ENCODE data around the gene FEM1B. TPM values are rescaled to one million over a fixed set of nuclear protein-coding genes. Genes with fewer than 3 reads are reported as not detected.

Gene FEM1B
- total RNA-seq, 4 donors from 2014 or later: 32.9 to 48.5 (median 40.9) TPM

DNA sequence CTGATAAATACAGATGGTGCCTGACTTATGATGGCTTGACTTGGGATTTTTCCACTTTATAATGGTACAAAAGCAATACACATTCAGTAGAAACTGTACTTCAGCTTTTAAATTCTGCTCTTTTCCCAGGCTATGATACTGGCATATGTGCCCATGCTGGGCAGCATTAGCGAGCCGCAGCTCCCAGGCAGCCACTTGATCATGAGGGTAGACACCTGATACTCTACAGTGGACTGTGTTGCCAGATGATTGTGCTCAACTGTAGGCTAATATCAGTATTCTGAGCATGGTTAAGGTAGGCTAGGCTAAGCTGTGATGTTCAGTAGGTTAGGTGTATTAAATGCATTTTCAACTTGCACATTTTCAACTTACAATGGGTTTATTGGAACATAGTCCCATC, 17.7 kb upstream of the FEM1B start:
- no peak for ATAC-seq (ENCODE audit: low FRiP score)
- TF ChIP-seq, protein P1, sequence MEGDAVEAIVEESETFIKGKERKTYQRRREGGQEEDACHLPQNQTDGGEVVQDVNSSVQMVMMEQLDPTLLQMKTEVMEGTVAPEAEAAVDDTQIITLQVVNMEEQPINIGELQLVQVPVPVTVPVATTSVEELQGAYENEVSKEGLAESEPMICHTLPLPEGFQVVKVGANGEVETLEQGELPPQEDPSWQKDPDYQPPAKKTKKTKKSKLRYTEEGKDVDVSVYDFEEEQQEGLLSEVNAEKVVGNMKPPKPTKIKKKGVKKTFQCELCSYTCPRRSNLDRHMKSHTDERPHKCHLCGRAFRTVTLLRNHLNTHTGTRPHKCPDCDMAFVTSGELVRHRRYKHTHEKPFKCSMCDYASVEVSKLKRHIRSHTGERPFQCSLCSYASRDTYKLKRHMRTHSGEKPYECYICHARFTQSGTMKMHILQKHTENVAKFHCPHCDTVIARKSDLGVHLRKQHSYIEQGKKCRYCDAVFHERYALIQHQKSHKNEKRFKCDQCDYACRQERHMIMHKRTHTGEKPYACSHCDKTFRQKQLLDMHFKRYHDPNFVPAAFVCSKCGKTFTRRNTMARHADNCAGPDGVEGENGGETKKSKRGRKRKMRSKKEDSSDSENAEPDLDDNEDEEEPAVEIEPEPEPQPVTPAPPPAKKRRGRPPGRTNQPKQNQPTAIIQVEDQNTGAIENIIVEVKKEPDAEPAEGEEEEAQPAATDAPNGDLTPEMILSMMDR (IDR thresholded peaks at IDR 0.05): no peak
- DNase-seq (ENCODE audit: low spot score): no peak

DNA sequence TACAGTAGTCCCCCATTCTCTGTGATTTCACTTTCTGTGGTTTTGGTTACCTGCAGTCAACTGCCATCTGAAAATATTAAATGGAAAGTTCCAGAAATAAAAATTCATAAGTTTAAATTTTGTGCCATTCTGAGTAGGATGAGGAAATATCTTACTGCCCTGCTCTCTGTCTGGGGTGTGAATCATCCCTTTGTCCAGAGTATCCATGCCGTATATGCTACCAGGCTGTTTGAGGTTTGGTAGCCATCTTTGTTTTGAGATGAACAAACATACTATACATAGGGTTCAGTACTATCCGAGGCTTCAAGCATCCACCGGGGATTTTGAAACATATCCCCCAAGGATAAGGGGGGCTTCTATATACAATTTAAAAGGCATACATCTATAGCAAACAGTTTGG, 16.3 kb upstream of the FEM1B start:
- ATAC-seq (ENCODE audit: low FRiP score) (no peak), DNase-seq (ENCODE audit: low spot score) (no peak)
- TF ChIP-seq, protein P1 (IDR thresholded peaks at IDR 0.05): no peak

DNA sequence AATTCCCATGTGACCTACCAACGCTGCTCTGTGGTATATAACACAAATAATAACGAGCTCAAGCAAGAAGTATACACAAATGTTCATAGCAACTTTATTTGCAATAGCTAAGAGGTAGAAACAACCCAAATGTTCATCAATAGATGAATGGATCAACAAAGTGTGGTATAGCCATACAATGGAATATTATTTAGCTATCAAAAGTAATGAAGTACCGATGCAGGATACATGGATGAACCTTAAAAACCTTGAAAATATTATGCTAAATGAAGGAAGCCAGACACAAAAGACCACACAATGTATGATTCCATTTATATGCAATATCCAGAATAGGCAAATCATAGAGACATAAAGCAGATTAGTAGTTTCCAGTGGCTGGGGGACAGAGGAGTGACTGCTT, 15.6 kb upstream of the FEM1B start:
- no peak for ATAC-seq (ENCODE audit: low FRiP score)
- no peak for DNase-seq (ENCODE audit: low spot score)
- TF ChIP-seq, protein P1 (IDR thresholded peaks at IDR 0.05): no peak

DNA sequence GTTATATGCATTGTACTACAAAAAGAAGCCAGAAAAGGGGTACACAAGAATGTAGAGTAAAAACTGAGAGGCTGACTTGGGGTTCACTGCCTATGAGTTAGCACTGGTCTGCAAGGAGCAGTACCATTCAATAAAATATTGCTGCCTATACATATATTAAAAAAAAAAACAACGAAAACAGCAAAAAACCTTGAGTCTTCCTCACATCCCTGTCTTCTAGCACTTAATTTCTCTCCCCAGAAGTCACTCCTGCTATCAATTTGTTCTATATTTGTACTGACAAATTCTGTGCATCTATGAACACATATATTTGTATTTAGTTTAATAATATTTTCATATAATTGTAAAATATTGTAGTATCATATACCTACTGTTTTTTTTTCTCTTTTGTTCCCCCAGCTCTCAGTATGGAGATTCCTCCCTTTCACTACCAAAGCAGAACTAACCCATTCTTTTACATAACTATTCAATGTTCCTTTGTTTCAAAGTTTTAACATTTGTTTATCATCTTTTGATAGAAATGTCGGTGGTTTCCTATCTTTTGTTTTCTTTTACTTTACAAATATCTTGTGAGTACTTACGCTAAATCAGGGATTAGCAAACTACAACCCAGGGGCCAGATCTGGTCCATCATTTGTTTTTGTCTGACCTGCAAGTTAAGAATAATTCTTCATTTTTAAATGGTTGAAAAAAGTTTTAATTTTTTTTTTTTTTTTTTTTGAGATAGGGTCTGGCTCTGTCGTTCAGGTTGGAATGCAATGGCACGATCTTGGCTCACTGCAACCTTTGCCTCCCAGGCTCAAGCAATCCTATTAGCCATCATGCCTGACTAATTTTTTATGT, 14.8 kb upstream of the FEM1B start:
- no peak for DNase-seq (ENCODE audit: low spot score)
- TF ChIP-seq, protein P1 (IDR thresholded peaks at IDR 0.05): no peak
- no peak for ATAC-seq (ENCODE audit: low FRiP score)

DNA sequence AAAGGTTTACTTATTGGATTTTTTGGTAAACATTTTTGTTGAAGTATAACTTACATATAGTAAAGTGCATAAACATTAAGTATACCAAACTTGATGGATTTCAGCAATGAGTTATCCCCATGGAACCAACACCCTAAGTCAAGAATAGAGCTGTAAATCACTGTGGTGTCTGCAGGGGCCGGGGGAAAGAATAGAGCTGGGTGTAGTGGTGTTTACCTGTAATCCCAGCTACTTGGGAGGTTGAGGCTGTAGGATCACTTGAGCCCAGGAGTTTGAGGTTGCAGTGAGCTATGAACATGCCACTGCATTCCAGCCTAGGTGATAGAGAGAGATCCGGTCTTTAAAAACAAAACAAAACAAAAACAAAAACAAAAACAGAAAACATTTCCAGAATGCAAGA, 13.3 kb upstream of the FEM1B start:
- no peak for ATAC-seq (ENCODE audit: low FRiP score)
- DNase-seq (ENCODE audit: low spot score): no peak
- TF ChIP-seq, protein P1 (IDR thresholded peaks at IDR 0.05): no peak

DNA sequence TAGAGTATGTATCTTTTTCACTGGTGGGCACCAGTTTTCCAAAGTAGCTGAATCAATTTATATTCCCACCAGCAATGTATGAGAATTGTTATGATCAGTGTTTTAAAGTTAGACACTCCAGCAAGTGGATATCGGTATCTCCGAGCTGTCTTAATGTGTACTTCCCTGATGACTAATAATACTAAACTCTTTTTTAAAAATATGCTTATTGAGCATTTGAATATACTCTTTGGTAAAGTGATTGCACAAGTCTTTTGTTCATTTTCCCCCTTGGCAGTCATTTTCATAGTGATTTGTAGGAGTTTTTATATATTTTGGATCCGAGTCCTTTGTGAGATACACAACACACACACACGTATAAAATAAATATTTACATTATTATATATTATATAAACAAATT, 12.5 kb upstream of the FEM1B start:
- TF ChIP-seq, protein P1 (IDR thresholded peaks at IDR 0.05): no peak

DNA sequence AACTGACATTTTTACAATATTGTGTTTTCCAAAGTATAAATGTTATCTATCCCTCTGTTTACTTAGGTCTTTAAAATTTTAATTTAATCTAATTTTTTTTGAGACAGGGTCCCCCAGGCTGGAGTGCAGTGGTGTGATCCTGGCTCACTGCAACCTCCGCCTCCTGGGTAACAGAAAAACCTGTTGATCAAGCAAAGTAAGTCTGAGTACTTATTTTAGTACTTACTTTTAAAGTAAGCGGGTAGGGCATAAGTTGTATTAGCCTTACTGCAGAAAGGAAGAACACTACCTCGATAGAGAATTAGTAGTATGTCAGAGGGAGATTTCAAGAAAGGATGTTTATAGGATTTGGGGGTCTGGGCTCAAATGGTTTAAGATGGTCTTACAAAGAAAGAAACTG, 11.9 kb upstream of the FEM1B start:
- TF ChIP-seq, protein P1 (IDR thresholded peaks at IDR 0.05): no peak
- DNase-seq (ENCODE audit: low spot score) (no peak), ATAC-seq (ENCODE audit: low FRiP score) (no peak)

More for the DNA sequence above, 12.5 kb upstream of the FEM1B start:
- ATAC-seq (ENCODE audit: low FRiP score) (no peak), DNase-seq (ENCODE audit: low spot score) (no peak)
